H9 (cell line): ENCODE results near the gene ATP2A2. TPM values are rescaled to one million over a fixed set of nuclear protein-coding genes. Genes with fewer than 3 reads are reported as not detected.

Source experiments
- DNase-seq: peaks from one replicate; pipeline ENCODE4 v3.0.0-alpha.2; 2017
- H2AFZ ChIP-seq: one replicate; pipeline ENCODE4 v1.6.1; 2013; ENCODE audit warnings: mild to moderate bottlenecking, low read length, control low read depth, moderate library complexity
- H2AK5ac ChIP-seq: 2 replicates; pipeline ENCODE4 v1.6.1; 2013; ENCODE audit warnings: low read length, control low read depth, mixed read lengths; ENCODE audit not compliant: insufficient read length
- H2BK120ac ChIP-seq: one replicate; pipeline ENCODE4 v1.6.1; 2013; ENCODE audit warnings: low read depth, mild to moderate bottlenecking, low read length, control low read depth, inconsistent platforms; ENCODE audit not compliant: poor library complexity, severe bottlenecking
- H2BK12ac ChIP-seq: 2 replicates; pipeline ENCODE4 v1.6.1; 2013; ENCODE audit warnings: low read length, control low read depth, mixed read lengths, low read depth; ENCODE audit not compliant: insufficient read length
- H2BK15ac ChIP-seq: 2 replicates; pipeline ENCODE4 v1.6.1; 2013; ENCODE audit warnings: low read depth, low read length, control low read depth
- H2BK20ac ChIP-seq: one replicate; pipeline ENCODE4 v1.6.1; 2013; ENCODE audit warnings: low read depth, mild to moderate bottlenecking, low read length, control low read depth, inconsistent platforms; ENCODE audit not compliant: poor library complexity, severe bottlenecking
- H2BK5ac ChIP-seq: 2 replicates; pipeline ENCODE4 v1.6.1; 2013; ENCODE audit warnings: low read length, control low read depth, mixed read lengths; ENCODE audit not compliant: insufficient read length
- H3K14ac ChIP-seq: 2 replicates; pipeline ENCODE4 v1.6.1; 2013; ENCODE audit warnings: low read length, control low read depth; ENCODE audit not compliant: insufficient read depth
- H3K18ac ChIP-seq: 2 replicates; pipeline ENCODE4 v1.6.1; 2013; ENCODE audit warnings: low read depth, mild to moderate bottlenecking, mixed read lengths, low read length, control low read depth; ENCODE audit not compliant: insufficient read length
- H3K23ac ChIP-seq: 2 replicates; pipeline ENCODE4 v1.6.1; 2013; ENCODE audit warnings: low read length, control low read depth, mixed read lengths, low read depth; ENCODE audit not compliant: insufficient read length
- H3K23me2 ChIP-seq: 2 replicates; pipeline ENCODE4 v1.6.1; 2013; ENCODE audit warnings: low read depth, mild to moderate bottlenecking, mixed read lengths, low read length, control low read depth; ENCODE audit not compliant: insufficient read length, poor library complexity, severe bottlenecking
- H3K27ac ChIP-seq: 2 replicates; pipeline ENCODE4 v1.5.1; 2013; ENCODE audit warnings: low read length, control low read depth, mixed read lengths, low read depth; ENCODE audit not compliant: insufficient read length
- H3K27me3 ChIP-seq: 2 replicates; pipeline ENCODE4 v1.6.1; 2013; ENCODE audit warnings: low read length, control low read depth, inconsistent platforms; ENCODE audit not compliant: insufficient read depth
- H3K4ac ChIP-seq: 2 replicates; pipeline ENCODE4 v1.6.1; 2013; ENCODE audit warnings: low read depth, mild to moderate bottlenecking, control low read depth, inconsistent platforms, low read length, moderate library complexity
- H3K4me1 ChIP-seq: 2 replicates; pipeline ENCODE4 v1.6.1; 2013; ENCODE audit warnings: low read length, control low read depth, inconsistent platforms; ENCODE audit not compliant: insufficient read depth
- H3K4me2 ChIP-seq: 2 replicates; pipeline ENCODE4 v1.6.1; 2013; ENCODE audit warnings: low read length, control low read depth, mixed read lengths; ENCODE audit not compliant: insufficient read length, insufficient read depth
- H3K56ac ChIP-seq: 2 replicates; pipeline ENCODE4 v1.6.1; 2013; ENCODE audit warnings: low read depth, mild to moderate bottlenecking, mixed read lengths, low read length, control low read depth; ENCODE audit not compliant: insufficient read length
- H3K79me1 ChIP-seq: 2 replicates; pipeline ENCODE4 v1.6.1; 2013; ENCODE audit warnings: low read depth, mild to moderate bottlenecking, moderate library complexity, low read length, control low read depth, inconsistent platforms; ENCODE audit not compliant: insufficient read depth, poor library complexity, severe bottlenecking
- H3K79me2 ChIP-seq: 2 replicates; pipeline ENCODE4 v1.6.1; 2013; ENCODE audit warnings: low read length, control low read depth, inconsistent platforms; ENCODE audit not compliant: insufficient read depth
- H3K9ac ChIP-seq: 2 replicates; pipeline ENCODE4 v1.6.1; 2013; ENCODE audit warnings: low read length, control low read depth, mixed read lengths; ENCODE audit not compliant: insufficient read length; ENCODE audit errors: extremely low read depth
- H3K9me3 ChIP-seq: one replicate; pipeline ENCODE4 v1.6.1; 2013; ENCODE audit warnings: low read depth, low read length, inconsistent platforms; ENCODE audit not compliant: control insufficient read depth
- H3T11ph ChIP-seq: one replicate; pipeline ENCODE4 v1.6.1; 2013; ENCODE audit warnings: mild to moderate bottlenecking, low read length, control low read depth, inconsistent platforms
- H4K20me1 ChIP-seq: one replicate; pipeline ENCODE4 v1.6.1; 2013; ENCODE audit not compliant: control insufficient read depth, insufficient read length, insufficient read depth
- H4K5ac ChIP-seq: 2 replicates; pipeline ENCODE4 v1.6.1; 2013; ENCODE audit warnings: low read depth, mild to moderate bottlenecking, mixed read lengths, low read length, control low read depth; ENCODE audit not compliant: insufficient read length
- H4K8ac ChIP-seq: replicated peaks from 2 replicates; pipeline ENCODE4 v1.6.1; 2013; ENCODE audit warnings: low read length, control low read depth, mixed read lengths, low read depth; ENCODE audit not compliant: insufficient read length
- H4K91ac ChIP-seq: 2 replicates; pipeline ENCODE4 v1.6.1; 2013; ENCODE audit warnings: low read depth, mild to moderate bottlenecking, moderate library complexity, mixed read lengths, low read length, control low read depth; ENCODE audit not compliant: insufficient read length
- H3K27ac Mint-ChIP-seq, 3 experiments: 2 replicates in 2 of 3; 3 replicates in 1 of 3; pipeline ENCODE4 v1.8.0; 2020 to 2021; ENCODE audit warnings: mixed read lengths in 3 of 3, mild to moderate bottlenecking in 1 of 3, moderate library complexity in 1 of 3
- H3K27me3 Mint-ChIP-seq: 2 replicates; pipeline ENCODE4 v1.8.0; 2021; ENCODE audit warnings: low read depth, mild to moderate bottlenecking, moderate library complexity, mixed read lengths
- H3K36me3 Mint-ChIP-seq, 3 experiments: 2 replicates in 2 of 3; 3 replicates in 1 of 3; pipeline ENCODE4 v1.8.0; 2020 to 2021; ENCODE audit warnings: low read depth in 3 of 3, mixed read lengths in 3 of 3; ENCODE audit not compliant: insufficient read depth in 1 of 3
- H3K4me1 Mint-ChIP-seq, 2 experiments: 2 replicates each; pipeline ENCODE4 v1.8.0; 2020; ENCODE audit warnings: mixed read lengths in 2 of 2
- H3K4me3 Mint-ChIP-seq, 2 experiments: 2 replicates in 1 of 2; 3 replicates in 1 of 2; pipeline ENCODE4 v1.8.0; 2020 to 2021; ENCODE audit warnings: mild to moderate bottlenecking in 2 of 2, mixed read lengths in 2 of 2, moderate library complexity in 1 of 2
- H3K9me3 Mint-ChIP-seq, 2 experiments: 2 replicates in 1 of 2; 3 replicates in 1 of 2; pipeline ENCODE4 v1.8.0; 2020; ENCODE audit warnings: mild to moderate bottlenecking in 2 of 2, mixed read lengths in 2 of 2, moderate library complexity in 1 of 2
- CTCF ChIP-seq: fragments of 200-600 bp; sonication (generic); conservative IDR thresholded peaks from 3 replicates; pipeline ENCODE4 v1.8.0; 2021; ENCODE audit warnings: antibody characterized with exemption, mild to moderate bottlenecking
- WGBS: extraction: QIAGEN DNeasy Blood & Tissue Kit; methylation state at CpG from one replicate; pipeline ENCODE4 v1.1.7; 2013; ENCODE audit warnings: missing lambda C conversion rate, low lambda C conversion rate, mixed read lengths; ENCODE audit not compliant: insufficient read length; ENCODE audit errors: extremely low coverage; 5-methylcytosine and 5-hydroxymethylcytosine counted together
- total RNA-seq: library from RNA; stranded (reverse); gene quantifications from 2 replicates; pipeline ENCODE4 v1.2.1, GENCODE V29; 2021

ATP2A2 gene
- total RNA-seq, 1 experiment from 2014 or later = 257 TPM

- H3K27me3 ChIP-seq = no peaks in the 10 kb centered on the region
- H4K8ac ChIP-seq = no peak overlapping the region
- no peaks in the 10 kb centered on the region for H3K9me3 ChIP-seq
- no peak overlapping the region for H2BK120ac ChIP-seq
- no peaks in the 10 kb centered on the region for H3K9me3 Mint-ChIP-seq
- no peak overlapping the region for H2AFZ ChIP-seq
- no peaks in the 10 kb centered on the region for H3K79me1 ChIP-seq
- no peak for DNase-seq
- H3K27ac ChIP-seq = no peak overlapping the region
- no peak overlapping the region for H4K5ac ChIP-seq
- peaks cover 9% of the 10 kb centered on the region; the same call in 1 of the 2 replicates for H3K4me1 ChIP-seq
- H2AK5ac ChIP-seq = no peak overlapping the region
- no peak overlapping the region for H2BK12ac ChIP-seq
- H3T11ph ChIP-seq = no peak overlapping the region
- H3K14ac ChIP-seq = no peak overlapping the region
- no peak overlapping the region for H2BK20ac ChIP-seq
- H3K36me3 Mint-ChIP-seq = no peaks in the 10 kb centered on the region
- H2BK5ac ChIP-seq = no peak overlapping the region
- no peak overlapping the region; a peak in 1 of 5 replicates for H3K4me3 Mint-ChIP-seq
- no peak overlapping the region for H3K56ac ChIP-seq
- H3K27me3 Mint-ChIP-seq = no peaks in the 10 kb centered on the region
- no peak overlapping the region for H3K23ac ChIP-seq
- H4K20me1 ChIP-seq = no peaks in the 10 kb centered on the region
- no CpG with 5 or more reads among the region's 2 CpGs for WGBS
- no peak overlapping the region for H3K9ac ChIP-seq
- no peak overlapping the region for H3K4ac ChIP-seq
- H3K4me1 Mint-ChIP-seq = peaks cover 46 to 52% of the 10 kb centered on the region in 2 experiments
- H4K91ac ChIP-seq = no peak overlapping the region
- H3K18ac ChIP-seq = no peak overlapping the region
- H3K4me2 ChIP-seq = no peak overlapping the region
- no peak for TF ChIP-seq CTCF
- H2BK15ac ChIP-seq = no peak overlapping the region
- no peaks in the 10 kb centered on the region for H3K79me2 ChIP-seq
- H3K27ac Mint-ChIP-seq = peak overlapping the region in 1 of 3 experiments; percentile 38; a peak in 1 of 7 replicates
- H3K23me2 ChIP-seq = no peaks in the 10 kb centered on the region
These were observed 10.0 kb upstream of the ATP2A2 start for GRCh38 chr12:110271015-110271414.
